GM21717 (cell line): ENCODE results near the gene RPL35A.

Experiments used
- ATAC-seq: cut with Tn5 transposase; IDR thresholded peaks from one replicate; pipeline ENCODE4 v1.9.1; 2021; ENCODE audit warnings: mild to moderate bottlenecking, moderate library complexity; ENCODE audit not compliant: unreplicated experiment

RPL35A gene

GRCh38 chr3:197994736-197995135, 44.7 kb downstream of the RPL35A start:
- no peak for ATAC-seq

GRCh38 chr3:197996855-197997254, 46.9 kb downstream of the RPL35A start:
- ATAC-seq, result no peak

GRCh38 chr3:197997936-197998335, 47.9 kb downstream of the RPL35A start:
- no peak for ATAC-seq
